Endothelial cell of umbilical vein (primary cell): Measurements from ENCODE around the gene NTN1. TPM values are rescaled to one million over a fixed set of nuclear protein-coding genes. Genes with fewer than 3 reads are reported as not detected.

ENCODE experiments used
- BruUV-seq: library from RNA; stranded (reverse); fragments of 400-500 nt; replicated peaks from 2 replicates; lab custom pipeline; 2021; lab: Mats Ljungman, UMichigan
- CTCF ChIA-PET: fragments of 300-600, 350-600 bp; sonication (Branson Sonifier 250); formaldehyde crosslinking; loops from one replicate; lab custom pipeline; 2021; ENCODE audit warnings: antibody characterized with exemption, inconsistent platforms; lab: Charles Lee
- POLR2A ChIA-PET: fragments of 300-600, 350-600 bp; sonication (Branson Sonifier 250); formaldehyde crosslinking; loops from one replicate; lab custom pipeline; 2021; ENCODE audit warnings: antibody characterized with exemption, inconsistent platforms; lab: Charles Lee
- DNase-seq: peaks from one replicate; pipeline ENCODE4 v3.0.0-alpha.2; 2011; ENCODE audit warnings: low read depth, low spot score
- FAIRE-seq: peaks from 2 replicates; lab custom pipeline; 2011; peaks lifted over from hg19 to GRCh38; lab: Jason Lieb, UNC
- H2AFZ ChIP-seq: 2 replicates; pipeline ENCODE4 v1.6.0; 2012; ENCODE audit warnings: low read depth, low read length, control low read depth, inconsistent platforms
- H3K27ac ChIP-seq: 2 replicates; pipeline ENCODE4 v1.5.1; 2011; ENCODE audit warnings: low read depth, mild to moderate bottlenecking, control low read depth, low read length, moderate library complexity; ENCODE audit not compliant: insufficient read depth
- H3K27me3 ChIP-seq, 2 experiments: 2 replicates each; pipeline versions ENCODE4 v1.6.0 to v1.6.1; 2011; ENCODE audit warnings: low read length in 2 of 2, mixed read lengths in 1 of 2; ENCODE audit not compliant: control insufficient read depth in 2 of 2, insufficient read depth in 2 of 2
- H3K36me3 ChIP-seq, 2 experiments: 2 replicates in 1 of 2; 3 replicates in 1 of 2; pipeline ENCODE4 v1.5.1; 2011; ENCODE audit warnings: low read length in 2 of 2, mild to moderate bottlenecking in 1 of 2, moderate library complexity in 1 of 2; ENCODE audit not compliant: control insufficient read depth in 2 of 2, insufficient read depth in 2 of 2; ENCODE audit errors: extremely low read depth in 1 of 2
- H3K4me1 ChIP-seq: 3 replicates; pipeline ENCODE4 v1.5.1; 2011; ENCODE audit warnings: mild to moderate bottlenecking, low read length; ENCODE audit not compliant: control insufficient read depth, insufficient read depth; ENCODE audit errors: extremely low read depth
- H3K4me2 ChIP-seq: 2 replicates; pipeline ENCODE4 v1.6.1; 2011; ENCODE audit warnings: low read length, control low read depth, mixed read lengths; ENCODE audit not compliant: insufficient read depth
- H3K4me3 ChIP-seq, 3 experiments: fragments of 200-600 bp in 1 of 3; sonication (generic), shearing (Covaris generic) in 1 of 3; replicated peaks in 1 of 3; 2 replicates each; pipeline ENCODE4 v1.5.1; 2011 to 2016; ENCODE audit warnings: control low read depth in 3 of 3, low read length in 3 of 3, mild to moderate bottlenecking in 2 of 3, inconsistent platforms in 1 of 3, low read depth in 1 of 3, moderate library complexity in 1 of 3; ENCODE audit not compliant: insufficient read depth in 1 of 3
- H3K79me2 ChIP-seq: 2 replicates; pipeline ENCODE4 v1.6.0; 2012; ENCODE audit warnings: low read length, inconsistent platforms; ENCODE audit not compliant: control insufficient read depth, insufficient read depth
- H3K9ac ChIP-seq: replicated peaks from 2 replicates; pipeline ENCODE3; 2011; ENCODE audit warnings: low read length, control low read depth; ENCODE audit not compliant: insufficient read depth; ENCODE audit errors: extremely low read depth
- H3K9me1 ChIP-seq: replicated peaks from 3 replicates; pipeline ENCODE4 v1.6.0; 2011; ENCODE audit warnings: mild to moderate bottlenecking, low read length; ENCODE audit not compliant: control insufficient read depth, insufficient read depth; ENCODE audit errors: extremely low read depth
- H3K9me3 ChIP-seq: replicated peaks from 2 replicates; pipeline ENCODE4 v1.5.1; 2012; ENCODE audit warnings: low read length, inconsistent platforms; ENCODE audit not compliant: control insufficient read depth, insufficient read depth
- H4K20me1 ChIP-seq: replicated peaks from 2 replicates; pipeline ENCODE3; 2011; ENCODE audit warnings: mild to moderate bottlenecking, low read length; ENCODE audit not compliant: control insufficient read depth, insufficient read depth; ENCODE audit errors: extremely low read depth
- EZH2 ChIP-seq: IDR thresholded peaks from 2 replicates; pipeline ENCODE4 v1.6.1; 2012; ENCODE audit warnings: borderline replicate concordance, low read depth, mild to moderate bottlenecking, moderate library complexity, low read length, inconsistent platforms; ENCODE audit not compliant: severe bottlenecking
- FOS ChIP-seq: IDR thresholded peaks from 2 replicates; pipeline ENCODE4 v1.6.1; 2011; ENCODE audit warnings: mild to moderate bottlenecking, low read length, moderate library complexity, borderline replicate concordance; ENCODE audit not compliant: insufficient read depth
- GATA2 ChIP-seq: IDR thresholded peaks from 2 replicates; pipeline ENCODE4 v1.7.0; 2011; ENCODE audit warnings: low read depth, mild to moderate bottlenecking, moderate library complexity, mixed read lengths, low read length; ENCODE audit not compliant: insufficient read length, insufficient read depth
- JUN ChIP-seq: IDR thresholded peaks from 2 replicates; pipeline ENCODE4 v1.6.1; 2011; ENCODE audit warnings: borderline replicate concordance, low read depth; ENCODE audit not compliant: insufficient read length, insufficient read depth
- dilution Hi-C: fragments of 300-500 bp; cut with MboI; formaldehyde crosslinking; loops from one replicate; pipeline ENCODE4 v1.15.0; 2019; ENCODE audit warnings: low sequenced_read_pairs; ENCODE audit not compliant: extremely low pct_ligation_motif_present
- intact Hi-C: fragments of 100-400 bp; cut with micrococcal nuclease; formaldehyde crosslinking; loops from one replicate; pipeline ENCODE4 v1.10.0; 2022
- polyA plus RNA-seq, 4 experiments: library from polyadenylated mRNA; depleted of rRNA in 3 of 4; stranded (reverse) in 3 of 4; unstranded in 1 of 4; fragments of >200 nt; gene quantifications; 2 replicates each; pipeline versions ENCODE4 v1.2.1 to v1.2.3, GENCODE V29; 2011 to 2012; ENCODE audit warnings: missing spikeins in 1 of 4
- total RNA-seq: library from RNA; stranded (reverse); gene quantifications from 2 replicates; pipeline ENCODE4 v1.2.3, GENCODE V29; 2021
- TF ChIP-seq, protein P1 (sequence below): IDR thresholded peaks from 2 replicates; pipeline ENCODE4 v1.6.1; 2011; ENCODE audit not compliant: insufficient read depth, insufficient read length

NTN1 gene
- total and polyA plus RNA-seq, 2 donors (not counting 3 experiments of a cell fraction or from before 2014, with no cell fraction given), result 0.10 to 0.18 TPM

DNA sequence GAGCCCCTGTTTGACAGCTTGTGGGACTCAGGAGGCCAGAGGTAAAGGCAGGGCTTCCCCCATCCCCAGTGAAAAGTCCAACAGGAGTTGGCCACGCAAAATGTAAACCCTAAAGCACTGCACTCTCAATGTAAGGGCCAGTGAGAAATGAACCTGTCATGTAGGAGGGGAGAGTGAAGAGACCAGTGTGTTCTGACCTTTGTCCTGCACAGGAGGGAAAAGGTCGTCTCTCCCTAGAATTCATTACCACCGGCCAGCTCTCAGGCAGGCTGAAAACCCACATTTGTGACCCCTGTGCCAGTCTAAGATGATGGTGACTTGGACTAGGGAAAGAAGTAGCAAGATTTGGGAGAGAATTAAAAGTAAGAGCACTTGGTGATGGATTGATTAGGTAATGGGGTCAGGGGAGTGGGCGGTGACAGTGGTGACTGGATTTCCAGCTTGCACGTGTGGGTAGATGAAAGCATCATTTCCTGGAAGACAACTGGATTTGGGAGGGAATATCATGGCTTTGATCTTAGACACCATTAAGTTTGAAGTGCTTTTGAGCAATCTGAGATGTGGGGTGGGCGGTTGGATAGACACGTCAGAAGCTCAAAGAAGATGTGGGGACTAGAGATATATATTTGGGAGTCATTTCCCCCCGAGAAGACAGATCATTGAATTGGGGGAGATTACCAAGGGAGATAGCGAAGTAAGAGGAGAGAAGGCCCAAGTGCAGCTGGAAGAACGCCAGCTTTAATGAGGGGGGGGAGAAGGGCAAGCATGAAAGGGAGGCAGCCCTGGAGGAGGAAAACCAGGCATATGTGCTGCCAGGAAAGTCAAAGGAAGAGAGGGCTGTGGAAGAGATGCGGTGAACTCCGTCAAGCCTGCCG lies 119.5 kb downstream of the NTN1 start:
- ChIA-PET POLR2A (interaction anchor here (0.6 kb wide), 1 partner anchor 140 kb away, joined by 3 read pairs; no protein-coding TSS in a partner anchor), CTCF (no interaction called here)
- no TSS peak for BruUV-seq
- H3K9me1 ChIP-seq, result no peaks in the 10 kb centered on the region
- no peaks in the 10 kb centered on the region for H4K20me1 ChIP-seq
- DNase-seq (no peak), FAIRE-seq (no peak)
- no peak overlapping the region for H3K9ac ChIP-seq
- TF ChIP-seq EZH2, result no peak
- intact Hi-C loops, result loop anchor here (10.0 kb wide), 1 partner anchor 64 kb away; no protein-coding TSS in a partner anchor
- dilution Hi-C loops, result no loop called here
- H3K27me3 ChIP-seq, result no peaks in the 10 kb centered on the region
- no peaks in the 10 kb centered on the region for H3K9me3 ChIP-seq
- H3K4me2 ChIP-seq, result no peak overlapping the region
- no peak overlapping the region for H2AFZ ChIP-seq
- no peaks in the 10 kb centered on the region for H3K4me1 ChIP-seq
- no peak overlapping the region for H3K4me3 ChIP-seq
- no peak overlapping the region for H3K27ac ChIP-seq
- H3K79me2 ChIP-seq, result no peaks in the 10 kb centered on the region
- H3K36me3 ChIP-seq, result no peaks in the 10 kb centered on the region

DNA sequence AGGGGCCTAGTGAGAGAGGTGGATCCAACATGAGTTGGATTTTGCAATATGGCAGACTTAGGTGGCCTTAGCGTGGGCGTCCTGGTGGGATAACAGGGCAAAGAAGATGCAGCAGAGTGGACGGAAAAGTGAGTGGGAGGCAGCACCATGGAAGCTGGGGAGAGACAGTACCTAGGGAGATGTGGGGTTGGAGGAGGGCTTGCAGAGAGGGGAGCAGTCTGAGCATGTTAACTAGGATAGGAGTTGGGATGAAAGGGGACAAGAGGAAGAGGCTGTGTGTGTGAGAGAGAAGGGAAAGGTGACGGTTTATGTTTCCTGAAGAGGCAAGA lies 120.1 kb downstream of the NTN1 start:
- POLR2A ChIA-PET, result no interaction called here
- TF ChIP-seq, protein P1, sequence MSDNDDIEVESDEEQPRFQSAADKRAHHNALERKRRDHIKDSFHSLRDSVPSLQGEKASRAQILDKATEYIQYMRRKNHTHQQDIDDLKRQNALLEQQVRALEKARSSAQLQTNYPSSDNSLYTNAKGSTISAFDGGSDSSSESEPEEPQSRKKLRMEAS, result no peak
- no peak for TF ChIP-seq GATA2
- TF ChIP-seq EZH2, result no peak
- TF ChIP-seq JUN, result no peak
- TF ChIP-seq FOS, result no peak
- Histone ChIP-seq H3K9ac (no peak overlapping the region), H3K4me2 (no peak overlapping the region), H3K4me3 (no peak overlapping the region), H3K9me1 (no peaks in the 10 kb centered on the region), H3K36me3 (no peaks in the 10 kb centered on the region), H3K4me1 (no peaks in the 10 kb centered on the region), H3K9me3 (no peaks in the 10 kb centered on the region), H3K27ac (no peak overlapping the region), H4K20me1 (no peaks in the 10 kb centered on the region), H2AFZ (no peak overlapping the region), H3K79me2 (no peaks in the 10 kb centered on the region), H3K27me3 (no peaks in the 10 kb centered on the region)
- CTCF ChIA-PET, result no interaction called here
- BruUV-seq, result no TSS peak
- DNase-seq (no peak), FAIRE-seq (no peak)
- intact Hi-C loops (loop anchor here (10.0 kb wide), 1 partner anchor 63 kb away; no protein-coding TSS in a partner anchor), dilution Hi-C loops (no loop called here)
